ENCODE results near the gene SESTD1. TPM values are rescaled to one million over a fixed set of nuclear protein-coding genes. Genes with fewer than 3 reads are reported as not detected.

Gene SESTD1
- total and polyA plus RNA-seq, 2 of the 8 experiments (the other 6 are each of a cell fraction or from before 2014, with no cell fraction given) = 5.2 to 49.6 TPM

GRCh38 chr2:179243046-179243445 is 21.6 kb downstream of the SESTD1 start:
- Histone ChIP-seq H3K23me2 (ENCODE audit: low read depth, low read length) (no peaks in the 10 kb centered on the region), H2BK20ac (ENCODE audit: low read length) (no peak overlapping the region), H2BK12ac (ENCODE audit: low read depth, low read length) (no peak overlapping the region), H4K8ac (ENCODE audit: extremely low read depth, insufficient read depth, low read length) (no peak overlapping the region), H3K23ac (ENCODE audit: insufficient read length) (no peak overlapping the region), H4K20me1 (replicated peaks in 1 of 2; ENCODE audit: control insufficient read depth in 1 of 2, insufficient read depth in 2 of 2, low read length in 2 of 2) (no peaks in the 10 kb centered on the region), H3K4me2 (ENCODE audit: insufficient read depth in 1 of 2, low read depth in 2 of 2, low read length in 2 of 2) (no peak overlapping the region), H2AK5ac (ENCODE audit: low read depth, low read length) (no peak overlapping the region), H3K56ac (replicated peaks; ENCODE audit: insufficient read length, low read depth, low read length) (no peak overlapping the region), H3K27ac (ENCODE audit: low read depth, low read length) (no peak overlapping the region), H4K5ac (ENCODE audit: insufficient read length, low read depth, low read length) (no peak overlapping the region), H3K18ac (ENCODE audit: extremely low read depth, low read length) (no peak overlapping the region), H3K4me1 (replicated peaks in 1 of 4; ENCODE audit: control insufficient read depth in 3 of 4, insufficient read depth in 4 of 4, low read length in 3 of 4) (no peaks in the 10 kb centered on the region; a peak in 1 of 7 replicates), H2BK5ac (ENCODE audit: low read depth, low read length) (no peak overlapping the region), H3K27me3 (replicated peaks in 1 of 4; ENCODE audit: control insufficient read depth in 3 of 4, extremely low read depth in 1 of 4, insufficient read depth in 3 of 4, low read length in 3 of 4) (no peaks in the 10 kb centered on the region), H3K79me2 (ENCODE audit: control insufficient read depth in 1 of 2, insufficient read depth in 2 of 2, low read length in 2 of 2) (peaks cover 0 to 56% of the 10 kb centered on the region in 2 experiments; a peak in 2 of 4 replicates), H2BK120ac (replicated peaks; ENCODE audit: low read depth, low read length) (no peak overlapping the region), H2AFZ (ENCODE audit: low read length) (no peak overlapping the region), H3K79me1 (ENCODE audit: low read depth, low read length) (no peaks in the 10 kb centered on the region), H3K4me3 (ENCODE audit: extremely low read depth in 1 of 4, insufficient read depth in 2 of 4, low read depth in 3 of 4, low read length in 4 of 4) (no peak overlapping the region), H3K36me3 (ENCODE audit: control insufficient read depth in 2 of 4, insufficient read depth in 4 of 4, low read length in 3 of 4) (no peaks in the 10 kb centered on the region), H3K9ac (replicated peaks in 1 of 4; ENCODE audit: extremely low read depth in 1 of 4, low read depth in 3 of 4, low read length in 3 of 4) (no peak overlapping the region), H4K91ac (replicated peaks; ENCODE audit: insufficient read length, low read length) (no peak overlapping the region), H2BK15ac (ENCODE audit: low read length) (no peak overlapping the region), H3K4ac (replicated peaks; ENCODE audit: insufficient read length, low read depth, low read length) (no peak overlapping the region), H3K9me3 (ENCODE audit: insufficient read depth in 2 of 2, low read depth in 1 of 2, low read length in 1 of 2) (no peaks in the 10 kb centered on the region), H3K14ac (ENCODE audit: insufficient read length) (no peak overlapping the region)
- ChIA-PET POLR2A (ENCODE audit: partially characterized antibody) (no interaction called here), CTCF (ENCODE audit: partially characterized antibody) (interaction anchor here (1.7 kb wide), 1 partner anchor 20 kb away, joined by 4 read pairs; no protein-coding TSS in a partner anchor)
- TF ChIP-seq SUZ12 (IDR thresholded peaks at IDR 0.05; ENCODE audit: low read length) (no peak), PHF8 (conservative IDR thresholded peaks at IDR 0.05; ENCODE audit: low read depth, low read length) (no peak), ASH2L (IDR thresholded peaks at IDR 0.05; ENCODE audit: low read length) (no peak), EGR1 (IDR thresholded peaks at IDR 0.05; ENCODE audit: borderline replicate concordance, low read depth, low read length) (no peak), FOSL1 (IDR thresholded peaks at IDR 0.05; ENCODE audit: insufficient read depth, low read depth, low read length) (no peak), NRF1 (IDR thresholded peaks at IDR 0.05; ENCODE audit: low read depth, low read length) (no peak), KDM1A (IDR thresholded peaks at IDR 0.05; ENCODE audit: borderline replicate concordance, low read length) (no peak), JUN (IDR thresholded peaks at IDR 0.05; ENCODE audit: low read depth, low read length) (no peak), GABPA (IDR thresholded peaks at IDR 0.05; ENCODE audit: borderline replicate concordance, insufficient read depth, low read length) (no peak), POU5F1 (IDR thresholded peaks at IDR 0.05; ENCODE audit: low read depth, low read length) (no peak), CHD2 (IDR thresholded peaks at IDR 0.05; ENCODE audit: low read length) (no peak)
- DNase-seq (ENCODE audit: low read depth in 1 of 2, low spot score in 2 of 2) (no peak), FAIRE-seq (no peak)
- WGBS, 2 experiments (ENCODE audit: extremely low coverage in 1 of 2, insufficient coverage in 1 of 2, insufficient read length in 1 of 2, insufficient replicate concordance in 2 of 2, low coverage in 1 of 2, low lambda C conversion rate in 2 of 2, missing lambda C conversion rate in 1 of 2) = 88% methylated on average over 1 of the region's 1 CpG; no CpG with 5 or more reads in 1 of the 2 experiments
